GM21529 (cell line): ENCODE measurements around the gene FMN2.

Source experiments
- ATAC-seq: cut with Tn5 transposase; IDR thresholded peaks from one replicate; pipeline ENCODE4 v1.9.1; 2021; ENCODE audit not compliant: unreplicated experiment

Gene FMN2

DNA sequence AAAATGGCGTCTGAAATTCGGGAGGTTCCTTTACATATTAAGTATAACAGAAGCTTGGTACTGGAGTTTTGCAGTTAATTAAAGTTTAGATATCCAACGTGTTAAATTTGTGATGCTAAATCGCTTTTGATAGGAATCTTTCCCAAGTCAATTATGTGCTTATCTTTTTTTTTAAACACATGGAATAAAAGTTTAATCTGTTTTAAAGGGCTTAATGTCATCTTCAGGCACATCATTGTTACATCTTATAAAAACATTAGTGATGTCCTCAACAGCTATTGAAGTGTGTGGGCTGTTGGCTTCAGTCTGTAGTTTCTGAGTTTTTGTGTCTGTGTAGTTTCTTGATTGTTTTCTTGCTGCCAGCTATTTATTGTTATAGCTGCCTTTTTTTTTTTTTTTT, 5.3 kb downstream of the FMN2 start:
- no peak for ATAC-seq

DNA sequence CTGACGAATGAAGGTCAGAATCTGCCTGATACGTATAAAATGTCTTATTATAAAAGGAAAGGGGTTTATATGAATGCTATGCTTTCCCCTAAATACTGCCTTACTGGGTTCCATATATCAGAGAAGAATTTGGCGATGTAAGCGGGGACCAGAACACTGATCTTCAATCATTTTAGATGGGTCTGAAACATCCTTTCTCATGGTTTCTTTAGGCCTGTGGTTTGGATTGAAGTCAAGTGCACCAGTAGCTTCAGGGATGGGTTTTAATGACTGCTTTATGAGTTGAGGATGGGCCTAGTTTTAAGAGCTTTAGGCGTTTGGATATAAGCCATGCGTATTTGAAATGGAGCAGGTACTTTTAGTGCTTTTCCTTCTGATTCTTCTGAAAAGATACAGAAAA, 6.9 kb downstream of the FMN2 start:
- no peak for ATAC-seq

DNA sequence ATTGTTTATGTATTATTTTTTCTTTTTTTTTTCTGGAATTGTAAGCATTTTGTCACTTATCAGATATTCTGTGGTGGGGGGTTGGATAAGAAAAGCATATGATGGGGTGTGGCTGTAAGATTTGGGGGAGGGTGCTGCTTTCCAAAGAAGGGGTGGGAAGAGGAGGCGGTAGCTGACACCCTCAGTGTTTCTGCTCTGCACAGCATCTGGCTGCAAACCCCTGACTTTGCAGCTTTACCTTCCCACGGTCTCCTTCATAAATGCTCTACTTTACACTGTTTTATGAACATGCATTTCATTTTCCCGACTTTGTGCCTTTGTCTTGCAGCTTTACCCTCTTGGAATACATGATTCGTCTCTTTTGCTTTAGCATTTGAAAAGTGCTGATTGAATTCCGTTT, 7.6 kb downstream of the FMN2 start:
- ATAC-seq, result no peak

DNA sequence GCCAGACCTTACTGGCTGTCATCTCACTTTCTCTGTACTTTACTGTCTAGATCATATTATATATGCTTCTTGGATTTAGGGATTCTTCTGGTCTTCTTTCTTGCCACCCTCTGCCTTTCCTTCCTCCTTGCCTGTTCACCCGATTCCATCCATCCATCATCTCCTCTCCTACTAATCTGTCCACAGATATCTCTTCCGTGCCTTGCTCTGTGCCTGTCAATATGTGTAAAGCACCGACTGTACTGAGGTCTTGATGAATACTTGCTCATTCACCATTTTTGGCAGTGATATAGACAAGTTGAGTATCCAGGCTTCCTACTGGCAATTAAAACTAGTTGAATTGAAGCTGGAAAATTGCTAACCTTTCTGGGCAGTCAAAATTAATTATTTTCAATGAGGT, 8.1 kb downstream of the FMN2 start:
- no peak for ATAC-seq

DNA sequence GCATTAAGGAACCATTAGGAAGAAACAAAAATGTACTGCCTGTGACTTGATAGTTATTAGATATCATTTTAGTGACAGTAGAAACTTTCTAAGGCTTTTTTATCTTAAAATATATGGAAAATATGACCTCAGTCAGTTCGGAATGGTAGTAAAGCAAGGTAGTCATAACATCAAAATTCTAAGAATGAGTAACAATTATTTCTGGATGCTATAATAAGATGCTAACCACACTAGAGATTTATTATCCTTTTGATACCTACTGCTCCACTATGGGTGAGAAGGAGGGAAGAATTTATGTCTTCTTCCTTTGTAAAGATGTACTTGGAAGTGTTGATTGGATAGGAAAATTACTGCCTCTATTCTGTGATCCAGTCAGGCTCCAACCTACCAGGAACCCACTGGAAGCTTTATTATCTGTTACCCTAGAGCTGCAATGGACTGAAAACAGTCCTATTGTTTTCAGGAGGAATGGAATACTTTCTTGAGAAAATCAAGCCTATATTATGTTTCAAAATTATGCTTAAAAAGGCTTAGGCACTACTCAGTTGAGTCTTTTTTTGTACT, 8.8 kb downstream of the FMN2 start:
- no peak for ATAC-seq

DNA sequence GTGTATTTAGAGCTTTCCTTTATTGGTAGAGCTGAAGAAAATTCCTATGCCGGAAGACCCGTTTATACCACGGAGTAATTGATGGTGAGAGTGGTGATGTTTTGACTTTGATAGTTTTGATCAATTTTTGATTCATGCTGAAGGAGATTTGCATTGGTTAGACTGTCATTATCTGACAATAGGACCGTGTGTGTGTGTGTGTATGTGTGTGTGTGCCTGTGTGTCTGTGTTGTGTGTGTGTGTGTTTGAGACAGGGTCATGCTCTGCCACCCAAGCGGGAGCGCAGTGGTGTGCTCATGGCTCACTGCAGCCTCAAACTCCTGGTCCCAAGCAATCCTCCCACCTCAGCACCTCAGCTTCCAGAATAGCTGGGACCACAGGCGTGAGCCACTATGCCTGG, 9.6 kb downstream of the FMN2 start:
- no peak for ATAC-seq

DNA sequence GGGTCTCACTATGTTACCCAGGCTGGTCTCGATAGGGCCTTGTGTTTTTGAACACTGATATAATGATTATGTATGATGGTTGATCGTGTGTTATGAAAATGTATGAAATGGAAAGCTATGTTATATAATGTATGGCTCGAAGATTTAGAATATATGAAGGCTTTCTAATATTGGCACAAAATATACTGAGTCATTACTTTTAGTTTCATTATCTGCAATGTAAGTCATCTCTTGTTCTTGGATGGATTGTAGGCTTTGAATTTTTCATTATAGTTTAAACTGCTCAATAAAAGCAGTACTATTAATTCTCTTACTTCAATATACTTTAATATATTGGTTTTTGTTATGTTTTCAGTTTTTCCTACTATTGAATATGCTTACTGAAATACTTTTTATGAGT, 10.1 kb downstream of the FMN2 start:
- no peak for ATAC-seq

DNA sequence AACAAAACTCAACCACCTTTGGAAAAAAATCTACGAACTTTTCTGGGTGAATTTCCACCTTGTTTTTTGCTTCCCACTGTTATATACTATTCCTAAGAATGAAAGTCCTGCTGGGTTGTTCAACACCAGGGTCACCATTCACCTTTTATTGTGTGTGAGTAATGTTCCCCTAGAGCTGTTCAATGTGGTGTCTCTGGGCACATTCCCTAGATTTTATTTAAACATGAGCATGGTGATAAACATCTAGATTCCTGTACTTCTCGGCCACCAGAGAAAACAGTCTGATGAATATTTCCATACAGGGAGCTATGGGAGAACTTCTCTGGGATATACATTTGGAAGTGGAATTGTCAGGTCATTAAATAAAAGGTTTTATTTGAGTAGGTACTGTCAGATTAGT, 13.0 kb downstream of the FMN2 start:
- ATAC-seq, result no peak

DNA sequence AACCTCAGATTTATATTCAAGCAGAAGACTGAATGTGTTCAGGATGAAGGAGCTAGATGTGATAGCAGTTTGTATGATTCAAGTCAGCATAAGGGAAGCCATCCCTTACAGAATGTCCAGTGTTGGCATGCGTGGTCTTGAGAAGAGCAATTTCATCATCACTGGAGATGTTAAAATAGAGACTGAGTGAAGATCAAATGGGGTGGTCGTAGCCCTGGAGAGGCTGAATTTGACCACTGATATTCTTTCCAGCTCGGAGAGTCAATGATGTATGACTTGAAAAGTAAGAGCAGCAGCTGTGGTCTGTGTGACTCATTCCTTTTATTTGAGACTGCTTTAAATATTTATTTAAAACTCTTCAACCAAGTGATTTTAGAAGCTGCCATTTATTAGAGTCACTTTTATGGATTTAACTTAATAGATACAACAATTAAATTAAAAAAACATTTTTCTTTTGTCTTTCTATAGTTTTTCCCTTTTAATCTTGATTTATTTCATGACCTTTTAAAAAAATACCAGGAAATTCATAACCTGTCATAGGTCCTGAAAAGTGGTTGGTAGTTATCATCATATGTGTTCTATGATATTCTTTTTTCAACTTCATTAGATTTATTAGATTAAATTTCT, 15.5 kb downstream of the FMN2 start:
- ATAC-seq, result no peak

DNA sequence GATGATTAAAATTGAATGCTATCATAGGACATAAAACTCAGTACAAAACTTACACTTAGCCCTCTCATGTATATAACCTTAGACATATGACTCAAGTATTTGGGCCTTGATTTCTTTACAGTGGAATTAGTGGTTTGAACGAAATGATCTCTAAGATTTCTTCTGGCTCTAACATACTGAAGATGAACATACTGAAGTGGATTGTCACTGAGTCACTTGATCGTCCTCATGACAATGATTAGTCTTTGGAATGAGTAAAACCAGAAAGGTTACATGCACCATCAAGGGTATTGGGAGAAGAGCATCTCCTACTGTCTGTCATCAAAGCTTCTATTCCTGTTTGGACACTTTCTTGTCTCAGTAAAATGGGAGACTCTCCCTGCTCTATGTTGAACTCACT, 17.4 kb downstream of the FMN2 start:
- ATAC-seq, result no peak

DNA sequence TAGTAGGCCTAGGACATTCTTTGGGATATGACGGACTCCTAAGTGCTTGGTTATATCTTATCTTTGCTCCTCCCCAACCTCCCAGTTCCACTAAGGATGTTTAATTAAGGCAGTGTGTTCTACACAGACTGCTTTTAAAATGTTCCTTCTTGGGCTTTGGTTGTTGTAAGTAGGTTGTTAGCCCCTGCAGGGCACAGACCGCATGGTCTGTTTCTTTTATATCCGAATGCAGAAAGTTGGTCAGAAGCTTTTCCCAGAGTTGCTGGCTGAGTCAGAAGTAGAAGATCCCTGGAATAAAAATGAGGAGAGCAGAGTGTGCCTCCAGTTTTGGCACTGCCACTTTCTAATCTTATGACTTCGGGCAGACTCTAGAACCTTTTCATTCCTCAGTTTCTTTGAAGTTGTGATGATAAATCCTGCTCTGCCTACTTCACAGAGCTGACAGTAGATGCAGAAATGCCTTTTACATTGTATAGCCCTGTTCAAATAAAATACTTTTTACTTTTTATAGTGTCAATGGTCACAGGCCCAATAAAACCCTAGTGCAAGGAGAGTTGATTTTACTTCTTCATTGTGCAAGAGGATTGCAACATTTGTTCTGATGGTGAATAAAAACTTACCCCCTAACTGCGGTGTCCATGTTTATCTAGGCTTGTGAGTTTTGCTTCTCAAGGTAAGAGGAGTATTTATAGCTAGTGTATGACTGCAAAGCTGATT, 18.4 kb downstream of the FMN2 start:
- ATAC-seq, result no peak

DNA sequence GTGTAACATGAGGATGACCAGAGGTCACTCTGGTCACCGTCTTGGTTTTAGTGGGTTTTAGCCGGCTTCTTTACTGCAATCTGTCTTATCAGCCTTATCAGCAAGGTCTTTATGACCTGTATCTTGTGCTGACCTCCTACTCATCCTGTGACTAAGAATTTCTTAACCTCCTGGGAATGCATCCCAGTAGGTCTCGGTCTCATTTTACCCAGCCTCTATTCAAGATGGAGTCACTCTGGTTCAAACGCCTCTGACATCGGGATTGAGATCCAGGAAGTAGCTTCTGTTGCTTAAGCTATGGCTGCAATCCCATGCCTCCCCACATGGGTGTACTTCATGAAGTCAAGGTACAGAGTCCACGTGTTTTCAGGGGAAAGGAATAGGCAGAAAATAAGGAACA, 19.9 kb downstream of the FMN2 start:
- no peak for ATAC-seq

DNA sequence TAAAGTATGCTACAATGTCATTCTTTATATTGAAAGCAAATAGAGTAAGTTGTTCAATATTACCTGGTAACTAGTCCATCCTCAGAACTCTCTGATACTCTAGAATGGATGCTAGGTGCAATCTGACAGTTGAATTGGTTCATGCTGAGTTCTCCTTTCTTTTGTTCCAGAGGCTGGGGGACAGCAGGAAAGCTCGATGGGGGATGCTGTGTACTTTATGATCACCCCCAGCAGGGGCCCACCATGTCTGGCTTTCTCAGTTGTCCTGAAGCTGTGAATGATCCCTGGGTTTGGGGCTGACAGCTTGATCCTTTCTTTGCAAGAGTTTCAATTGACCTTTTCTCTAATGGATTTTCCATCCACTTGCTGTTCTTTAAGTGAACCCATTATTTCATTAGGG, 22.5 kb downstream of the FMN2 start:
- ATAC-seq, result no peak

DNA sequence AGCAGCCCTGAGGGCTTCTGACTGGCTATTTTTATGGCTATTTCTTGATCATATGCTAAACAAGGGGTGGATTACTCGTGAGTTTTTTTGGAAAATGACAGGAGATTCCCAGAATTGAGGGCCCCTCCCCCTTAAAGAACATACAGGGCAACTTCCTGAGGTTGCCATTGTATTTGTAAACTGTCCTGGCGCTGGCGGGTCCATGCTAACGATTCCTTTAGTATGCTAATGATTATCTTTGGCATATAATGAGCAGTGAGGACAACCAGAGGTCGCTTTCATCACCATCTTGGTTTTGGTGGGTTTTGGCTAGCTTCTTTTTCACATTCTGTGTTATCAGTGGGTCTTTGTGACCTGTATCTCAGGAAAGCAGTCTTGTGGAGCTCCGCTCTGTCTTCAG, 24.1 kb downstream of the FMN2 start:
- ATAC-seq, result no peak

DNA sequence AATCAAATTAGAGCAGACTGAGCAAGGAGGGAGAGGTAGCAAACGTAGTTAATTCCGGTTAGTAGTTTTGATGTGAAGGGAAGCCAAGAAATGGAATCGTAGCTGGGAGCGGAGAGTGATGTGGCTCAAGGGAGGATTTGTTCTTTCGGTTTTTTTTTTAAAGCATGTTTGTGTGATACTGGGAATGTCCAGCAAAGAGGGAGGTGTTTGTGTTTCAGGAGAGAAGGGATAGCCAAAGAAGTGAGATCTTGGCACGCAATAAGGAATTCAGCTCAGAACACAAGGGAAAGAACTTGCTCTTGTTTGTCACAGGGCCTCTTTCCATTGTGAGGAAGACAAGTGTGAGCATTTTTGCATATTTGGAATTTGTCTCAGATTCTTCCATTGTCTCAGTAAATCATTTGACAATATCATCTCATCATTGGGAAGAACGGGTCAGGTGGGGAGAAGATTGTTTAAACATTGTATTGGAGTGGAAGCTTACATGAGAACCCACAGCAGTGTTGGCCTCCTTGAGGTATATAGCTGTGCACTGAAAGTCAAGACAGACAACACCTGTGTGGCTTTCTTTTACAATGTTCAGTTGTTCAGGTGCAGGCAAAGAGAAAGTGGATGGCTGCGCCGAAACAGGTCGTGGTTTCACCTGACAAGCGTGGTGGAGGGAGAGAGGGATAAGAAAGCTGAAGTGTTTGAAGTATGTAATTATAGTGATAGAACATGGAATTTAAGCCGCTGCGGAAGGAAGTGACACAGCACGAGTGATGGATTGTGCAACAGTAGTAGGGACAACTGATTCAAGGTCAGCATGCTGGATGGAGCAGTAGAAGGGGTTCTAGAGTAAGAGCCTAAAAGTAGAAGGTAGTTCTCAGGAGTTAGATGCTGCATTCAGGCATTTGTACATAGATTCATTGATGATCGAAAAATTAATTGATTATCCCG, 25.4 kb downstream of the FMN2 start:
- no peak for ATAC-seq

DNA sequence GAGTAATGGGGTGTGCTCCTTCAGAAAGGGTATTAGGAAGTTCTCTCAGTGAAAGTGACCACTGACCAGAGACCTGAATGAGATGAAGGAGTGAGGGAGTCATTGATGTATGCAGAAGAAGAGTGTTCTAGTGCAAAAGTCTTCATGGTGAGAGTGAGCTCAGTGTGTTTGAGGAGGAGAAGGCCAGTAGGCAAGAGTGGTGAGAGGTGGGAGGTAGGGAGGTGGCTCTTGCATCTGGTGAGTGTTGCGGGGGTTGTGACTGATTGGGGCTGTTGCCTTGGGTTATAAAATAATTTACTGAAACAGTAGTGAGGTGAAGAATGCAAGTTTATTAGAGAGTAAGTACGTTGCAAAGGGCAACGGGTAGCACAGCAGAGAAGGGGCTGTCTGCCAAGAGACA, 26.2 kb downstream of the FMN2 start:
- ATAC-seq, result no peak

DNA sequence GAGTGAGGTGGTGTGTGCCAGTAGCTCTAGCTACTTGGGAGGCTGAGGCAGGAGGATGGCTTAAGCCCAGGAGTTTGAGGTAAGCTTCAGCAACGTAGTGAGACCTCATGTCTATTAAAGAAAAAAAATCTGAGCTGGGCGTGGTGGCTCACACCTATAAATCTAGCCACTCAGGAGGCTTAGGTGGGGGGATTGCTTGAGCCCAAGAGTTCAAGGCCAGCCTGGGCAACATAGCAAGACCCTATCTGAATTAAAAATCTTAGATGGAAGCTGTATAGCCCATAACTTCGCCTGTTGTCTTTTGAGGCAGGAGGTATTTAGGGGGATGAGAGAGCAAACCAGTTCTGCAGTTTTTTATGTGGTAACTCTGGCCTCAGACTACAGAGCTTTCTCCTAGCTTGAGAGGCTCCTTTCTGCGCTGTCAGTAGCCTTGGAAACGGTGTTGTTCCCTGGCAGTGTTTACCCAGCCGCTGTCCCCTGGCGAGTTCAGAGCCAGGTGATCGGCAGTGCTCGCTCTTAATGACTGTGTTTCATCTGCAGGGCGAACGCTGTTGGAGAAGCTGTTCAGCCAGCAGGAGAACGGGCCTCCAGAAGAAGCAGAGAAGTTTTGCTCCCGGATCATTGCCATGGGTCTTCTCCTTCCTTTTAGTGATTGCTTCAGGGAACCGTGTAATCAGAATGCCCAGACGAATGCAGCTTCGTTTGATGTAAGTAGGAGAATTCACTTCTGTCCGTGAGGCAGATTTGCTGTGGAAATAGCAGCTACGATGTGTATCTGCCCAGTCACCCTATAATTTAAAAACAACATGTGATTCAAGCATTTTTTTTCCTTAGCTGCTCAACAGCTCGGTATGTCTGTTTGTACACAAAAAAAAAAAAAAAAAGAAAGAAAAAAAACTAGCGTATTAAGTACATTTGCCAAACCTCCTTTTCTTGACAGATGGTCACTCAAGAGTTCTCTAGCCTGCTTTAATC, 31.2 kb downstream of the FMN2 start:
- ATAC-seq, result no peak

DNA sequence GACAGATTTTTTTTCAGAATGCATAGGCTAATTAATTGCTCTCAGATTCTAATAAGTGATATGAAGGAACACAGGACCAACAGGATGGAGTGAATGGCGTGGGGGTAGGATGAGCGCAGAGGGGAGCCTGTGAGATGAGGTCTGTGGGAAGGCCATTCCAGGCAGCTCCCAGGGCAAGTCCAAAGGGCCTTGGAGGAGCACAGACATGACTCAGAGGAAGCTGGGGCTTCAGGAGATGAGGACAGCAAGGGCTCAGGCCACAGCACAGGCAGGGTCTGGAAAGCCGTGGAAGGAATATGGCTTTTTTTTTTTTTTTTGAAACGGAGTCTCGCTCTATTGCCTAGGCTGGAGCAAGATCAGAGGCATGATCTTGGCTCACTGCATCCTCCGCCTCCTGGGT, 35.1 kb downstream of the FMN2 start:
- ATAC-seq, result no peak

DNA sequence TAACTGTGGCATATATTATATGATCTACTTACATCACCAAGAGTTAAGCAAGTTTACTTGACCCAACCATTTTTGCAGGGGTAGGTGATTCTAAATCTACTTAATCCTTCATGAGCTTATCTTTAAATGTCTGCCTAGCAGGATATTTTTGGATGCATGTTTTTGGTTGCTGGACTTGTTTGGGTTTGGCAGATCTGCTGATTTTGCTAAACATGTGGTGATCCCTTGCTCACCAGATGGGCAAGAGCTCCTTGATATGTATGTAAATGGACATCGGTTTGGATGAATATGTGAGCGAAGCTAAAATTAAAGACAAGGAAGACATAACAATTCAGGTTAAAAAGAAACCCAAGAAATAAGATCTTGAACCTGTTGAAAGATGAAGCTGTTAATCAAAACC, 36.7 kb downstream of the FMN2 start:
- ATAC-seq, result no peak

DNA sequence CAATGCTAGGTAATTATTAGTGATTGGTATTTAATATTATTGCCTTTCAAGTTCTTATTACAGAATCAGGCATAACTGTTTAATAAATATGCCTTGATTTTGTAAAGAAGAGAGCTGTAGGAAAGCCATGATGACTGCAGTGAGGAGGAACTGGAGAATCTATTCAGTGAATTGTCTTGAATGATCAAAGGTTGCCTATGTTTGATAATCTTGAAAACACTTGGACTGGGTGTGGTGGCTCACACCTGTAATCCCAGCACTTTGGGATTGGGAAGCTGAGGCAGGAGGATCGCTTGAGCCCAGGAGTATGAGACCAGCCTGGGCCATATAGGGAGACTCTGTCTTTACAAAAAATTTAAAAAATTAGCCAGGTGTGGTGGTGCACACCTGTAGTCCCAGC, 42.4 kb downstream of the FMN2 start:
- no peak for ATAC-seq

DNA sequence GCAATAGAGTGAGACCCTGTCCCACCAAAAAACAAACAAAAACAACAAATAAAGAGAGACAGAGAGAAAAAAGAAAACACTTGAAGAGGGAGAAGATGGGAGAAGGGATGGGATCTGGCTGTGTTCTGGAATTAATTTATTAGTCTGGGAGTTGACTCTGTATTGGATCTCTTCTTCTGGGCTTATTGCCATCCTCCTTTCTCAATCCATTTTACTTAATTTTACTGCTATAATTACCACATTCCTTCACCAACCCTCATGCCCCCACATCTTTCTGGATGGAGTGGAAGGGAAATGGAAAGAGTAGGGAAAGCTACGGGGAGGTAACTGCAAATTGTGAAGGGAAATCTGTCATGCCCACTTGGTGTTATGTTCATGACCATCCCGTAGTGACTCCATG, 42.9 kb downstream of the FMN2 start:
- no peak for ATAC-seq
